Activated naive CD8-positive, alpha-beta T cell (primary cell): Measurements from ENCODE around the gene ZNF701.
A peak's percentile ranks its signal among the peaks of the same experiment; 100 is the strongest.
"Not testable (repeated sequence)": the region's sequence is repeated elsewhere in the genome, so short reads cannot be mapped to it uniquely, and the experiment has no call there.

ENCODE experiments used
- H3K27ac Mint-ChIP-seq: one replicate; pipeline ENCODE4 v1.8.0; 2021; ENCODE audit warnings: mixed read lengths
- H3K27me3 Mint-ChIP-seq: one replicate; pipeline ENCODE4 v1.8.0; 2021; ENCODE audit warnings: mixed read lengths
- H3K36me3 Mint-ChIP-seq: one replicate; pipeline ENCODE4 v1.8.0; 2021; ENCODE audit warnings: mixed read lengths
- H3K4me1 Mint-ChIP-seq: one replicate; pipeline ENCODE4 v1.8.0; 2021; ENCODE audit warnings: low read depth, mixed read lengths
- H3K4me3 Mint-ChIP-seq: one replicate; pipeline ENCODE4 v1.8.0; 2021; ENCODE audit warnings: mild to moderate bottlenecking, mixed read lengths
- H3K9me3 Mint-ChIP-seq: one replicate; pipeline ENCODE4 v1.8.0; 2021; ENCODE audit warnings: low read depth, mixed read lengths

ZNF701 gene

DNA sequence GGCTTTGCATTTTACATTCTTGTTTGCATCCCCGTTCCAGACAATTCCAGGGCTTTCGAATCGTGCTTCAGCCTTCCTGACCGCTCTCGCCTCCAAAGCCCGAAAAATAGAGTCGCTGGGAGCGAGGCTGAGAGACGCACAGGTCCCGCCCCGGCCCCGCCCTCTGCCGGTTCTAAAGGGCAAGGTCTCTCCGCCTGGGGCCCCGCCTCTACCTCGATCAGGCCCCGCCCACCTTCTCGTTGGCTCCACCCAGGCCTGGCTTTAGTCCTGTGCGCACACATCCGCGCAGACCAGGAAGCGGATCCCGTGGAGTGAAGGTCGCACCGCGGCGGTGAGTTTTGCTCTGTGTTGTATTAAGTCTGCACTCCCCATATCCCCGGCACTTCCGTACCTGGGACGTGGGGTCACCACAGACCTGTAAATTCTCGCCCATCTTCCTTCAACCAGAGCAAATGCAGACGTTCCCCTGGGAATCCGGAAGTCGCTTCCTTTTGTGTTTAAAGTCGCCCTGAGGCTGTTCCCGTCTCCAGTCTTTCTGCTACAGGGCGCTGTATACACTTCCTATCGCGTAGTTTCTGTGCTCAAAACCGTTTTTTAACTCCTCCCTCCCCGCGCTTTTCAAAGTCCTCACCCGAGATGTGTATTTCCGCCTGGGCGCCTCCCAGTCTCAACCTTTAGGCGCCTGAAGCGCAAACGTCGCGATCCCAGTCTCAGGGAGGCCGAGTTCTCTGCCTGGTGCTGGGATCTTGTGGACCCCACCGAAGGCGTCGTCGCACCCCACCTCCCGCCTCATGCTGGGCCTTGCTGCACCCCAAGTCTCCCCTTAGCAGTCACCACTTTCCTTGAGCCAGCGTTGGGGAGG, at the start of gene ZNF701:
Gene ZNF701 (plus strand): TSS at position 288 of the 862 bp plus-strand sequence. CDS start 3,861 bp downstream, outside the sequence.
- H3K4me3 Mint-ChIP-seq = peak within 1 kb of the TSS; percentile 93
- peaks cover 25% of the 10 kb centered on the region for H3K9me3 Mint-ChIP-seq
- peaks cover 33% of the 10 kb centered on the region for H3K36me3 Mint-ChIP-seq
- H3K27me3 Mint-ChIP-seq = no peaks in the 10 kb centered on the region
- H3K4me1 Mint-ChIP-seq = peaks cover 31% of the 10 kb centered on the region
- H3K27ac Mint-ChIP-seq = peak within 1 kb of the TSS; percentile 91

DNA sequence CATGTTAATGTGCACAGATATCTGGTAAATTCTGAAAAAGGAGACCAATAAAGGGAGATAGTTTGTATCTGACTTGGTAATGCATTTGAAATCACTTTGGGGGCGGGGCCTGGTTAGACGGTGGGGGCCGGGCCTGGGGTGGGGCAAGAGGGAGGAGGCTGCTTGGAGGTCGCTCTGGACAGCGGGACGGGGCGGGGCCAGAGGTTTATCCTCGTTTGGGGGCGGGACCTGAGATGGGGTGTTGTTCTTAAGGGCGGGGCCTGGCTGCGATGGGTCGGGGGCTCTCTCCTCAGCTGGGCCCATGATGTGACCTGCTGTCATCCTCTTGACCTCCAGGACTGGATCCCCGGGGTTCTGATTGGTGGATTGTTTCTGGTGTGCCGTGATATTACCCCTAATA, 47.5 kb upstream of the ZNF701 start:
- H3K36me3 Mint-ChIP-seq = peaks cover 15% of the 10 kb centered on the region

DNA sequence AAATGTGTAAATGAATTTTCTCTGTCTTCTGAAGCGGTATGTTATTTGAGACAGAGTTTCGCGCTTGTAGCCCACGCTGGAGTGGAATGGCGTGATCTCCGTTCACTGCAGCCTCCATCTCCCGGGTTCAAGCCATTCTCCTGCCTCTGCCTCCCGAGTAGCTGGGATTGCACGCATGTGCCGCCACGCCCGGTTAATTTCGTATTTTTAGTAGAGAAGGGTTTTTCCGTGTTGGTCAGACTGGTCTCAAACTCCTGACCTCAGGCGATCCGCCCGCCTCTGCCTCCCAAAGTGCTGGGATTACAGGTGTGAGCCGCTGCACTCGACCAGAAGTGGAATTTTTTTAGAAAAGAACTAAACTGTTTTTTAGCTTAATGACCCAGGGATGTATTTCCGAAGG, 46.0 kb upstream of the ZNF701 start:
- Mint-ChIP-seq H3K4me3 (no peak overlapping the region), H3K27ac (no peak overlapping the region), H3K36me3 (peaks cover 19% of the 10 kb centered on the region), H3K4me1 (peaks cover 13% of the 10 kb centered on the region), H3K9me3 (peaks cover 11% of the 10 kb centered on the region), H3K27me3 (peaks cover 5% of the 10 kb centered on the region)

More for the DNA sequence above, 47.5 kb upstream of the ZNF701 start:
- Mint-ChIP-seq H3K4me1 (peaks cover 3% of the 10 kb centered on the region), H3K9me3 (peaks cover 11% of the 10 kb centered on the region), H3K27me3 (peaks cover 5% of the 10 kb centered on the region), H3K27ac (no peak overlapping the region), H3K4me3 (no peak overlapping the region)

DNA sequence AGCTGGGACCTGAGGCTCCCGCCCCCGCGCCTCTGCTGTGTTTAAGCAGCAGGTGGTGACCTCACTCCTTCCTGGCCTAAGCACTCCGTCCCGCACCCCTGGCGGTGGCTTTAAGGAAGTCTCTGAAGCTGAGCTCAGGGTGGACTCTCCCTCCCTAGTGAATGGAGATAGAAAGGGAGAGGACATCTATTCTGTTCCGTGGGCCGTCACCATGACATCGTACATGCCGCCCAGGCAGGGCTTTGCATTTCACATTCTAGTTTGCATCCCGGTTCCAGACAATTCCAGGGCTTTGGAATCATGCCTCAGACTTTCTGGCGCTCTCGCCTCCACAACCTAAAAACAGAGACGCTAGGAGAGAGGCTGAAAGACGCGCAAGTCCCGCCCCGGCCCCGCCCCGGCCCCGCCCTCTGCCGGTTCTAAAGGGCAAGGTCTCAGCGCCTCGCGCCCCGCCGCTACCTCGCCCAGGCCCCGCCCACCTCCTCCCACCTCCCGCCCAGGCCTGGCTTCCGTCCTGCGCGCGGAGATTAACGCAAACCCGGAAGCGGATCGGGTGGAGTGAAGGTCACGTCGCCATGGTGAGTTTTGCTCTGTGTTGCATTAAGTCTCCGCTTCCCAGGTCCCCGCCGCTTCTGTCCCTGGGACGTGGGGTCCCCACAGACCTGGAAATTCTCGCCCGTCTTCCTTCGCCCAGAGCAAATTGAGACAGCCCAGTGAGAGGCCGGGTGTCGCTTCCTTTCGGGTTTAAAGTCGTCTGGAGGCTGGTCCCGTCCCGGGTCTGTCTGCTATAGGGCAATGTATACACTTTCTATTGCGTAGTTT, 42.7 kb upstream of the ZNF701 start, which contains the start of gene ZNF808:
Gene ZNF808 (plus strand): TSS at position 535 of the 822 bp plus-strand sequence. CDS start 15,617 bp downstream, outside the sequence.
- Mint-ChIP-seq H3K36me3 (peaks cover 10% of the 10 kb centered on the region), H3K9me3 (peaks cover under 1% of the 10 kb centered on the region), H3K4me1 (peaks cover 24% of the 10 kb centered on the region), H3K27me3 (no peaks in the 10 kb centered on the region), H3K27ac (peak within 1 kb of the TSS; percentile 97), H3K4me3 (peak within 1 kb of the TSS; percentile 97)

DNA sequence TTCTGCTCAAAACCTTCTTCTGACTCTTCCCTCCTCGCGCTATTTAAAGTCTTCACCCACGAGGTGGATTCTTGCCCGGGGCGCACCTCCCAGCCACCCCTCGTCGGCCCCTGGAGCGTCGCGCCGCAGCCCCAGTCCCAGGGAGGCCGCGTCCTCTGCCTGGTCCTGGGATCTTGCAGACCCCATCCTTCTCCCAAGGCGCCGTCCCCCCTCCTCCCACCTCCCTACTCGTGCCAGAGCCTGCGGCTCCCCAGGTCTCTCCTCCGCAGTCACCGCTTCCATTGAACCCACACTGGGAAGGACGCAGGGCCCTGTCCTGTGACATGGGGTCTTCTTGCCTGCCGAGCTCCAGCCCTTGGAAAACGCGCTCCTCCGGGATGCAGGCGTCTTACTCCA, 42.1 kb upstream of the ZNF701 start:
- H3K9me3 Mint-ChIP-seq = no peaks in the 10 kb centered on the region
- peaks cover 12% of the 10 kb centered on the region for H3K36me3 Mint-ChIP-seq
- H3K27me3 Mint-ChIP-seq = no peaks in the 10 kb centered on the region
- H3K4me3 Mint-ChIP-seq = peak overlapping the region; percentile 97
- peak overlapping the region; percentile 97 for H3K27ac Mint-ChIP-seq
- H3K4me1 Mint-ChIP-seq = peaks cover 24% of the 10 kb centered on the region

DNA sequence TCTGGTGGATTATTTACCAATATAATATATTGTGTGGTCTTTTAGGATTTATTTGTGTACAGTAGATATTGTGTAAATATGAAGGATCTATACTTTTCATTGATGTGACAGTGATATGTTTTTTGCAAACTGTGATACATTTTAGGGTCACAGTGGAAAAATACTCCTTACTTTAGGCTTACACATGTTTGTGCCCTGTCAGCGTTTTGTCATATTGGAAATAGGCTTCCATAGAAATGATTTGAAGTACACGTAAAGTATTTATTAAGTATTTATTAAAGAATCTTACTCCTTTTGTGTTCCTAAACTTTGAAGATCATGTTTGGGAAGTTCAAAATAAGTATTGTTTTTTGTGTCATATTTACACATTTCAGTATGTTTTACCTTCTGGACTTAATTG, 37.6 kb upstream of the ZNF701 start:
- Mint-ChIP-seq H3K4me3 (no peak overlapping the region), H3K36me3 (peaks cover 14% of the 10 kb centered on the region), H3K27me3 (no peaks in the 10 kb centered on the region), H3K27ac (no peak overlapping the region), H3K4me1 (peaks cover 36% of the 10 kb centered on the region), H3K9me3 (no peaks in the 10 kb centered on the region)

DNA sequence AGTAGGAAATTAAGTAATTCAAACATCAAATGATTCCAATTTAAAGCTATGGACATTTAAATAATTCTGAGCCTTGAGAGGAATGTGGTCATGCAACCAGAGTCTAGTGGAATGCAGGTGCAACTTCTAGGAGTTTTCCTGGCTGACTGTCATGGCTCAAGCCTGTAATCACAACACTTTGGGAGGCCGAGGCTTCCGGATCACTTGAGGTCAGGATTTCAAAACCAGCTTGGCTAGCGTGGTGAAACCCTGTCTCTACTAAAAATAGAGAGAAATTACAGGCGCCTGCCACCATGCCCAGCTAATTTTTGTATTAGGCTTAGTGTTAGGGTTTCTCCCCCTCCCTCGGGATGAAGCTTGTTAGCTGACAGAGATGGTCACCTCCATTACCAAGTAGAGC, 36.2 kb upstream of the ZNF701 start:
- Mint-ChIP-seq H3K4me1 (peaks cover 31% of the 10 kb centered on the region), H3K27ac (no peak overlapping the region), H3K9me3 (no peaks in the 10 kb centered on the region), H3K4me3 (peak overlapping the region; percentile 57), H3K36me3 (peaks cover 18% of the 10 kb centered on the region), H3K27me3 (no peaks in the 10 kb centered on the region)

DNA sequence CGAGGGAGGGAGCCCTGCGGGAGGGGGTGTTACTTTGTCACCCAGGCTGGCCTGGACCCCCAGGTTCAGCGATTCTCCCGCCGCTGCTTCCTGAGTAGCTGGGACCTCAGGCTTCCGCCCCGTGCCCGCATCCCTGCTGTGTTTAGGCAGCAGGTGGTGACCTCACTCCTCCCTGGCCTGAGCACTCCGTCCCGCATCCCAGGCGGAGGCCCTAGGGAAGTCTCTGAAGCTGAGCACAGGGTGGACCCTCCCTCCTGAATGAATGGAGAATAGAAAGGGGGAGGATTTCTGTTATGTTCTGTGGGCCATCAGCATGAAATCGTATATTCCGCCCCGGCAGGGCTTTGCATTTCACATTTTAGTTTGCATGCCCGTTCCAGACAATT, 34.7 kb upstream of the ZNF701 start:
- not testable (repeated sequence) for H3K27ac Mint-ChIP-seq, H3K27me3 Mint-ChIP-seq, H3K9me3 Mint-ChIP-seq
- peaks cover 20% of the 10 kb centered on the region for H3K36me3 Mint-ChIP-seq
- peak overlapping the region; percentile 92 for H3K4me3 Mint-ChIP-seq
- peaks cover 31% of the 10 kb centered on the region for H3K4me1 Mint-ChIP-seq

DNA sequence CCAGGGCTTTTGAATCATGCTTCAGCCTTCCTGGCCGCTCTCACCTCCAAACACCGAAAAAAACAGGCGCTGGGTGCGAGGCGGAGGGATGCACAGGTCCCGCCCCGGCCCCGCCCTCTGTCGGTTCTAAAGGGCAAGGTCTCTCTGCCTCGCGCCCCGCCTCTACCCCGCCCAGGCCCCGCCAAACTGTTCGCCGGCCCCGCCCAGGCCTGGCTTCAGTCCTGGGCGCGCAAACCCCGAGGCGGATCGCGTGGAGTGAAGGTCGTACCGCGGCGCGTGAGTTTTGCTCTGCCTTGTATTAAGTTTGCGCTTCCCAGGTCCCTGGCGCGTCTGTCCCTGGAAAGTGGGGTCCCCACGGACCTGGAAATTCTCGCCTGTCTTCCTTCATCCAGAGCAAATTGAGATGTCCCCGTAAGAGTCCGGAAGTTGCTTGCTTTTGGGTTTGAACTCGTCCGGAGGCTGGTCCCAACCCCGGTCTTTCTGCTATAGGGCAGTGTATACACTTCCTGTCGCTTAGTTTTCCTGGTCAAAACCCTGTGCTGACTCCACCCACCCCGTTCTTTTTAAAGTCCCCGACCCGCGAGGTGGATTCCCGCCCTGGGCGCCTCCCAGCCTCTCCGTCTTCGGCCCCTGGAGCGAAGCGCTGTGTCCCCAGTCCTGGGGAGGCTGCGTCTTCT, 34.2 kb upstream of the ZNF701 start:
- Mint-ChIP-seq H3K27ac (peak overlapping the region; percentile 92), H3K36me3 (peaks cover 24% of the 10 kb centered on the region), H3K4me1 (peaks cover 33% of the 10 kb centered on the region), H3K4me3 (peak overlapping the region; percentile 92), H3K9me3 (no peaks in the 10 kb centered on the region), H3K27me3 (no peaks in the 10 kb centered on the region)

DNA sequence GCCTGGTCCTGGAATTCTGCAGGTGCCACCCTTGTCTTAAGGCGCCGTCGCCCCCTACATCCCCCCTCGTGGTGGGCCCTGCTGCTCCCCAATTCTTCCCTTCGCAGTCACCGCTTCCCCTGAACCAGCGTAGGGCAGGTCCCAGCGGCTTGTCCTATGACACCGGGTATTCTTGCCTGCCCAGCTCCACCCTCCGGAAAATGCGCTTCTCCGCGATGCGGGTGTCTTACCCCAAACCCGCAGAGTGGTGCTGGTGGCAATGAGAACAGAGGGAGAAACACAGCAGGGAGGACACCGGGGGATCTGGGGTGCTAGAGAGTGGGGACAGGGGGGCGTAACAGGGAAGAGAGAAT, 33.7 kb upstream of the ZNF701 start:
- Mint-ChIP-seq H3K4me1 (peaks cover 32% of the 10 kb centered on the region), H3K27me3 (no peaks in the 10 kb centered on the region), H3K4me3 (peak overlapping the region; percentile 92), H3K36me3 (peaks cover 24% of the 10 kb centered on the region), H3K27ac (peak overlapping the region; percentile 92), H3K9me3 (no peaks in the 10 kb centered on the region)

DNA sequence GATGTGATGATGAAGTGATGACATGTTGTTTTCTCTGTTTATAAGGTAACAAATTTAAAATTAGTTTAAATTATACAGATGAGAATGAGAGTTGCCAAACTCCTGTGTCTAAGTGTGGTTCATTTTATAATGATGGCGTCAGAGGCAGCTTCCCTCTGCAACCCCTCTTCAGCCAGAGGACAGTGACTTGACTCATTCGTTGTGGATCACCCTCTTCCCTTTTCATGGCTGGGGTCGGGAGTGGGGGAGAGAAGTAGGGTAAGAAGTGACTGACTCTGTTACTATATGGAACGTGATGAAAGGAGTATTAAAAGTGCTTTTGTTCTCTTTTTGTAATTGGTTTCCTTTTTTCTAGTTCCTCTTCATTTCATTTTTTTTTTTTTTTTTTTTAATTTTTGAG, 31.3 kb upstream of the ZNF701 start:
- not testable (repeated sequence) for H3K9me3 Mint-ChIP-seq, H3K27ac Mint-ChIP-seq, H3K27me3 Mint-ChIP-seq, H3K4me3 Mint-ChIP-seq
- H3K4me1 Mint-ChIP-seq = peaks cover 39% of the 10 kb centered on the region
- H3K36me3 Mint-ChIP-seq = peaks cover 28% of the 10 kb centered on the region

DNA sequence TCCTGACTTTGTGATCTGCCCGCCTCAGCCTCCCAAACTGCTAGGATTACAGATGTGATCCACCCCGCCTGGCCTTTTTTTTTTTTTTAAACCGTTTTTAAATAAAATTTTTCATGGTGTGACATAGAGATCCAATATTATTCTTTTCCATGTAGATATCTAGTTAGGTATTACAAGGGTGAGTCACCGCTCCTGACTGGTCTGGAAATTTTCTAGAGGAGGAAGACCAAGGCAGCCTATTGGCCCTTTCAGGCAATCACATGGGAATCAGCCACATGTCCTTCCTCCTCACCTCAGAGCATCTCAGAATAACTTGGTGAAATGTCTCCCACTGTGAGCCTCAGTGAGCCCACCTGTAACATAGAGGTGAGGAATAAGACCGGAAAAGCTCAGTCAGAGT, 28.9 kb upstream of the ZNF701 start:
- Mint-ChIP-seq H3K36me3 (peaks cover 37% of the 10 kb centered on the region), H3K4me1 (peaks cover 36% of the 10 kb centered on the region)
- H3K27ac Mint-ChIP-seq = not testable (repeated sequence)

DNA sequence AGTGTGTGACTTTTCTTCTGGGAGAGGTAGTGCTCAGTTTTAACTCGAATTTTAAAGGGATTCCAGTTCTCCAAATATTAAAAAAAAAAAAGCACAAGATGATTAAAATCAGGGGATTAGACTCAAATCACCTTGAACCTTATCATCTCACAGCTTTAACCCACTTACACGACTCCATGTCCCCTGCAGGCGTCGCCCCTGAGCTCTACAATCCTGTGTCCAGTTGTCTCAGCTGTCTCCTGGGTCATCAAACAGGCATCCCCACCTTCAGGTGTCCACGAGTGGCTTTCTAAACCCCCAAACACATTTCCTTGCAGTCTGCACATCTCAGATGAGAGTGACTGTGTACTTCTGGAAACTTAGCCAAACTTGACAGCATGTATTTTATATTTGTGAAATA, 28.5 kb upstream of the ZNF701 start:
- Mint-ChIP-seq H3K4me3 (no peak overlapping the region), H3K4me1 (peaks cover 33% of the 10 kb centered on the region), H3K36me3 (peaks cover 38% of the 10 kb centered on the region), H3K27me3 (no peaks in the 10 kb centered on the region), H3K27ac (no peak overlapping the region), H3K9me3 (peaks cover 3% of the 10 kb centered on the region)

More for the DNA sequence above, 28.9 kb upstream of the ZNF701 start:
- not testable (repeated sequence) for H3K27me3 Mint-ChIP-seq, H3K9me3 Mint-ChIP-seq, H3K4me3 Mint-ChIP-seq

DNA sequence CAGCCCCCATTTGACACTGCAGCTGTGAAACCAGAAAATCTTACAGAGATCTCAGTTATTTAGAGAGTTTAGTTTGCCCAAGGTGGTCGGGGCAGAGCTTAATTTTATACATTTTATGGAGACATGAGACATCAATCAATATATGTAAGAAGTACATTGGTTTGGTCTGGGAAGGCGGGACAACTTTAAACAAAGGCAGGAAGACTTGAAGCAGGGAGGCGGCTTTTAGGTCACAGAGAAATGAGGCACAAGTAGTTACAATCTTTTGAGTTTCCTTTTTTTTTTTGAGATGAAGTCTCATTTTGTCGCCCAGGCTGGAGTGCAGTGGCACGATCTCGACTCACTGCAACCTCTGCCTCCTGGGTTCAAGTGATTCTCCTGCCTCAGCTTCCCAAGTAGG, 27.5 kb upstream of the ZNF701 start:
- not testable (repeated sequence) for H3K9me3 Mint-ChIP-seq, H3K27me3 Mint-ChIP-seq
- Mint-ChIP-seq H3K36me3 (peaks cover 43% of the 10 kb centered on the region), H3K4me1 (peaks cover 27% of the 10 kb centered on the region), H3K27ac (peak overlapping the region; percentile 1), H3K4me3 (peak overlapping the region; percentile 33)
